ENCODE data around the gene TMEM134.

The TMEM134 gene

GRCh38 chr11:67457453-67457852 is 11.6 kb downstream of the TMEM134 start:
- DNase-seq, result no peak

GRCh38 chr11:67456068-67456705 is 12.9 kb downstream of the TMEM134 start:
- DNase-seq, result no peak

GRCh38 chr11:67455054-67455453 is 14.0 kb downstream of the TMEM134 start, which contains the start of gene CABP4:
CABP4 (plus strand) TSS chr11:67455354; CDS start chr11:67455424, 70 bp downstream.
- no peak for DNase-seq

- no peak for DNase-seq
These were observed 15.0 kb downstream of the TMEM134 start for GRCh38 chr11:67453816-67454732.

- DNase-seq, result no peak
These were observed 16.7 kb downstream of the TMEM134 start, which contains the start of gene GPR152 for GRCh38 chr11:67452141-67452952. GPR152 (minus strand) TSS chr11:67452729; CDS start chr11:67452724, 5 bp downstream.

- DNase-seq, result no peak
These were observed 17.4 kb downstream of the TMEM134 start for GRCh38 chr11:67451658-67451976.

GRCh38 chr11:67450796-67451657 is 18.0 kb downstream of the TMEM134 start:
- no peak for DNase-seq

GRCh38 chr11:67449116-67449844 is 19.8 kb downstream of the TMEM134 start:
- DNase-seq, result no peak

GRCh38 chr11:67448220-67448609 is 20.8 kb downstream of the TMEM134 start:
- DNase-seq, result no peak

GRCh38 chr11:67445515-67445914 is 23.5 kb downstream of the TMEM134 start:
- no peak for DNase-seq

- no peak for DNase-seq
These were observed 26.3 kb downstream of the TMEM134 start for GRCh38 chr11:67442504-67443404.

GRCh38 chr11:67441731-67442351 is 27.2 kb downstream of the TMEM134 start:
- no peak for DNase-seq

GRCh38 chr11:67441098-67441563 is 27.9 kb downstream of the TMEM134 start:
- DNase-seq, result no peak

- no peak for DNase-seq
These were observed 28.6 kb downstream of the TMEM134 start for GRCh38 chr11:67440229-67441097.

- DNase-seq, result no peak
These were observed 29.5 kb downstream of the TMEM134 start for GRCh38 chr11:67439321-67440228.

- DNase-seq, result peak; percentile 63 to 85 (median 75)
These were observed 30.7 kb downstream of the TMEM134 start for GRCh38 chr11:67438158-67438902.

- DNase-seq, result no peak
These were observed 31.3 kb downstream of the TMEM134 start for GRCh38 chr11:67437809-67438157.

Data from T-helper 1 cell (primary cell).